Measurements from ENCODE around the gene APCDD1L. TPM values are rescaled to one million over a fixed set of nuclear protein-coding genes. Genes with fewer than 3 reads are reported as not detected.
"Not testable (repeated sequence)": the region's sequence is repeated elsewhere in the genome, so short reads cannot be mapped to it uniquely, and the experiment has no call there.

The APCDD1L gene
- total and polyA plus RNA-seq, 4 donors, result 0.04 TPM; not detected in 3

GRCh38 chr20:58542411-58543095 lies 27.4 kb upstream of the APCDD1L start:
- Histone ChIP-seq H3K27ac (ENCODE audit: low read depth in 1 of 2, low read length in 2 of 2) (no peak overlapping the region), H3K9me3 (ENCODE audit: control insufficient read depth in 4 of 4, low read length in 3 of 4) (peaks cover 0 to 9% (median under 1%) of the 10 kb centered on the region in 4 donors), H3K4me3 (ENCODE audit: low read depth in 1 of 3, low read length in 3 of 3) (no peak overlapping the region), H3K9ac (ENCODE audit: low read depth in 1 of 2, low read length in 2 of 2) (no peak overlapping the region), H3K27me3 (ENCODE audit: control insufficient read depth in 4 of 4, insufficient read depth in 4 of 4, low read length in 3 of 4) (peaks cover 0 to 8% (median 2%) of the 10 kb centered on the region in 4 donors), H3K4me1 (ENCODE audit: control insufficient read depth in 4 of 4, insufficient read depth in 4 of 4, low read length in 3 of 4) (no peaks in the 10 kb centered on the region), H3K36me3 (ENCODE audit: control insufficient read depth in 4 of 4, insufficient read depth in 3 of 4, low read depth in 1 of 4, low read length in 3 of 4) (no peaks in the 10 kb centered on the region)
- WGBS, result 78% methylated on average over 18 of the region's 18 CpGs
- no peak for TF ChIP-seq FOXA2 (IDR thresholded peaks at IDR 0.05)
- TF ChIP-seq REST (IDR thresholded peaks at IDR 0.05), result no peak
- TF ChIP-seq ATF3 (IDR thresholded peaks at IDR 0.05), result no peak
- TF ChIP-seq TAF1 (conservative IDR thresholded peaks at IDR 0.05), result no peak
- TF ChIP-seq SP1 (IDR thresholded peaks at IDR 0.05), result no peak
- TF ChIP-seq GABPA (IDR thresholded peaks at IDR 0.05 in 1 of 2, conservative IDR thresholded peaks at IDR 0.05 in 1 of 2), result no peak
- no peak for DNase-seq (ENCODE audit: low spot score)

GRCh38 chr20:58542034-58542410 lies 26.8 kb upstream of the APCDD1L start:
- H3K27ac ChIP-seq (ENCODE audit: low read depth in 1 of 2, low read length in 2 of 2); H3K9ac ChIP-seq (ENCODE audit: low read depth in 1 of 2, low read length in 2 of 2); H3K27me3 ChIP-seq (ENCODE audit: control insufficient read depth in 4 of 4, insufficient read depth in 4 of 4, low read length in 3 of 4); H3K4me1 ChIP-seq (ENCODE audit: control insufficient read depth in 4 of 4, insufficient read depth in 4 of 4, low read length in 3 of 4); DNase-seq (ENCODE audit: low spot score); H3K36me3 ChIP-seq (ENCODE audit: control insufficient read depth in 4 of 4, insufficient read depth in 3 of 4, low read depth in 1 of 4, low read length in 3 of 4); H3K4me3 ChIP-seq (ENCODE audit: low read depth in 1 of 3, low read length in 3 of 3): not testable (repeated sequence)
- WGBS, result 77% methylated on average over 5 of the region's 6 CpGs
- peaks cover 0 to 13% (median 3%) of the 10 kb centered on the region in 4 donors for H3K9me3 ChIP-seq (ENCODE audit: control insufficient read depth in 4 of 4, low read length in 3 of 4)

- Histone ChIP-seq H3K4me1 (ENCODE audit: control insufficient read depth in 4 of 4, insufficient read depth in 4 of 4, low read length in 3 of 4) (no peaks in the 10 kb centered on the region), H3K36me3 (ENCODE audit: control insufficient read depth in 4 of 4, insufficient read depth in 3 of 4, low read depth in 1 of 4, low read length in 3 of 4) (no peaks in the 10 kb centered on the region), H3K9me3 (ENCODE audit: control insufficient read depth in 4 of 4, low read length in 3 of 4) (peaks cover 0 to 18% (median 3%) of the 10 kb centered on the region in 4 donors), H3K9ac (ENCODE audit: low read depth in 1 of 2, low read length in 2 of 2) (no peak overlapping the region), H3K27ac (ENCODE audit: low read depth in 1 of 2, low read length in 2 of 2) (no peak overlapping the region), H3K4me3 (ENCODE audit: low read depth in 1 of 3, low read length in 3 of 3) (no peak overlapping the region), H3K27me3 (ENCODE audit: control insufficient read depth in 4 of 4, insufficient read depth in 4 of 4, low read length in 3 of 4) (no peaks in the 10 kb centered on the region)
- no peak for DNase-seq (ENCODE audit: low spot score)
- 87% methylated on average over 2 of the region's 2 CpGs for WGBS
- TF ChIP-seq RXRA (IDR thresholded peaks at IDR 0.05) (no peak), SP1 (IDR thresholded peaks at IDR 0.05) (no peak), YY1 (IDR thresholded peaks at IDR 0.05) (no peak), TAF1 (conservative IDR thresholded peaks at IDR 0.05) (no peak), ZBTB33 (IDR thresholded peaks at IDR 0.05) (no peak), HNF4A (conservative IDR thresholded peaks at IDR 0.05) (no peak), MAX (IDR thresholded peaks at IDR 0.05) (no peak), RAD21 (IDR thresholded peaks at IDR 0.05) (no peak), ATF3 (IDR thresholded peaks at IDR 0.05) (no peak), JUND (IDR thresholded peaks at IDR 0.05) (no peak), FOXA1 (IDR thresholded peaks at IDR 0.05) (no peak), GABPA (IDR thresholded peaks at IDR 0.05 in 1 of 2, conservative IDR thresholded peaks at IDR 0.05 in 1 of 2) (no peak), CTCF (IDR thresholded peaks at IDR 0.05; ENCODE audit: low read depth, low read length, missing input control) (no peak)
Observed at GRCh38 chr20:58538752-58539151, 23.6 kb upstream of the APCDD1L start.
